Measurements from ENCODE around the gene RALGAPA1. TPM values are rescaled to one million over a fixed set of nuclear protein-coding genes. Genes with fewer than 3 reads are reported as not detected.

The RALGAPA1 gene
- total and polyA plus RNA-seq, 2 of the 13 experiments (the other 11 are each of a cell fraction or from before 2014, with no cell fraction given), result 65.0 to 89.2 TPM

DNA sequence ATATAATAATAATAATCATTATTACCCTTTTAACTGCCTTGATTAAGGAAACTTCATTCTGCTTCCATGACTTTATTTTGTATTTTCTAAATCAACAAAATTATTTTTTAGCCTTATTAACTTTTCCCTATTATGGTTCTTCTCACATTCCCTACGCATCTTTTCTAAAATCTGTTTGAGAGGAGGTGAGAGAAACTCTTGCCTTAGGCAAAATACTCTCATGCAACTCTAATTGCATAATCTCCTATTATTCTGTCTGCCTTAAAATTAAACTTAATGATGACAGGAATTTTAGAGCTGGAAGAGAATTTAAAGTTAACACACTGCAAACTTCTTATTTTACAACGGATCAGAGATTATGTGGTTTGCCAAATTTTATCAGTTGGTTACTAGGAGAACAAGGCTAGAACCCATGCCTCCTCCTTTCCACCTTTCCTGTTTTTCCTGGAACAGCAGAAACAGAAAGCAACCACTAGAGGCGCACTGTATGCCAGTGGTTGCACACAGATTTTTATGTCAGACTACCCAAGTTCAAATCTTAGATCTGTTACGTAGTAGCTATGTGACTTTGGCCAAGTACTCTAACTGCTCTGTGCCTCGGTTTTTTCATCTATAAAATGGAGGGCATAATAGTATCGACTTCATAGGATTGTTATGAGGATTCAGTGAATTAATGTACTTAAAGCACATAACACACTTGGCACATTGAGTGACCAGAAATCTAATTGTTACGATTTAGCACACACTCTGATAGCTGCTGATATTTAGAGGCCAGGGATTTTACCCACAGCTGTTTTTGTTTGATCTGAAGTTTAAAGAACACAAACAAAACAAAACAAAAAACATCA is 12.7 kb upstream of the RALGAPA1 start (continued):
- TF ChIP-seq SNAPC5 (CRISPR knock-in tag; IDR thresholded peaks at IDR 0.05; ENCODE audit: borderline replicate concordance), result no peak
- 0 out of 2 replicates have a peak, but pooled peaks have one; percentile 37 for TF ChIP-seq TARDBP (CRISPR knock-in tag; IDR thresholded peaks at IDR 0.05)
- TF ChIP-seq ZNF713 (CRISPR knock-in tag; IDR thresholded peaks at IDR 0.05), result 0 out of 2 replicates have a peak, but pooled peaks have one; percentile 34
- TF ChIP-seq, protein P1, sequence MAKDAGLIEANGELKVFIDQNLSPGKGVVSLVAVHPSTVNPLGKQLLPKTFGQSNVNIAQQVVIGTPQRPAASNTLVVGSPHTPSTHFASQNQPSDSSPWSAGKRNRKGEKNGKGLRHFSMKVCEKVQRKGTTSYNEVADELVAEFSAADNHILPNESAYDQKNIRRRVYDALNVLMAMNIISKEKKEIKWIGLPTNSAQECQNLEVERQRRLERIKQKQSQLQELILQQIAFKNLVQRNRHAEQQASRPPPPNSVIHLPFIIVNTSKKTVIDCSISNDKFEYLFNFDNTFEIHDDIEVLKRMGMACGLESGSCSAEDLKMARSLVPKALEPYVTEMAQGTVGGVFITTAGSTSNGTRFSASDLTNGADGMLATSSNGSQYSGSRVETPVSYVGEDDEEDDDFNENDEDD (CRISPR knock-in tag; IDR thresholded peaks at IDR 0.05; ENCODE audit: borderline replicate concordance), result no peak
- TF ChIP-seq KMT2B (CRISPR knock-in tag; IDR thresholded peaks at IDR 0.05), result no peak
- no peak for TF ChIP-seq TCF7L2 (IDR thresholded peaks at IDR 0.05; ENCODE audit: low read depth, low read length)
- TF ChIP-seq ZNF724P (CRISPR knock-in tag; IDR thresholded peaks at IDR 0.05; ENCODE audit: borderline replicate concordance), result 0 out of 2 replicates have a peak, but pooled peaks have one; percentile 48
- TF ChIP-seq SOX5 (CRISPR knock-in tag; IDR thresholded peaks at IDR 0.05; ENCODE audit: borderline replicate concordance), result peak; percentile 66
- TF ChIP-seq, protein P2, sequence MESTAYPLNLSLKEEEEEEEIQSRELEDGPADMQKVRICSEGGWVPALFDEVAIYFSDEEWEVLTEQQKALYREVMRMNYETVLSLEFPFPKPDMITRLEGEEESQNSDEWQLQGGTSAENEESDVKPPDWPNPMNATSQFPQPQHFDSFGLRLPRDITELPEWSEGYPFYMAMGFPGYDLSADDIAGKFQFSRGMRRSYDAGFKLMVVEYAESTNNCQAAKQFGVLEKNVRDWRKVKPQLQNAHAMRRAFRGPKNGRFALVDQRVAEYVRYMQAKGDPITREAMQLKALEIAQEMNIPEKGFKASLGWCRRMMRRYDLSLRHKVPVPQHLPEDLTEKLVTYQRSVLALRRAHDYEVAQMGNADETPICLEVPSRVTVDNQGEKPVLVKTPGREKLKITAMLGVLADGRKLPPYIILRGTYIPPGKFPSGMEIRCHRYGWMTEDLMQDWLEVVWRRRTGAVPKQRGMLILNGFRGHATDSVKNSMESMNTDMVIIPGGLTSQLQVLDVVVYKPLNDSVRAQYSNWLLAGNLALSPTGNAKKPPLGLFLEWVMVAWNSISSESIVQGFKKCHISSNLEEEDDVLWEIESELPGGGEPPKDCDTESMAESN (CRISPR knock-in tag; conservative IDR thresholded peaks at IDR 0.05), result peak; percentile 51; the same call in 1 of the 2 replicates
- TF ChIP-seq, protein P3, sequence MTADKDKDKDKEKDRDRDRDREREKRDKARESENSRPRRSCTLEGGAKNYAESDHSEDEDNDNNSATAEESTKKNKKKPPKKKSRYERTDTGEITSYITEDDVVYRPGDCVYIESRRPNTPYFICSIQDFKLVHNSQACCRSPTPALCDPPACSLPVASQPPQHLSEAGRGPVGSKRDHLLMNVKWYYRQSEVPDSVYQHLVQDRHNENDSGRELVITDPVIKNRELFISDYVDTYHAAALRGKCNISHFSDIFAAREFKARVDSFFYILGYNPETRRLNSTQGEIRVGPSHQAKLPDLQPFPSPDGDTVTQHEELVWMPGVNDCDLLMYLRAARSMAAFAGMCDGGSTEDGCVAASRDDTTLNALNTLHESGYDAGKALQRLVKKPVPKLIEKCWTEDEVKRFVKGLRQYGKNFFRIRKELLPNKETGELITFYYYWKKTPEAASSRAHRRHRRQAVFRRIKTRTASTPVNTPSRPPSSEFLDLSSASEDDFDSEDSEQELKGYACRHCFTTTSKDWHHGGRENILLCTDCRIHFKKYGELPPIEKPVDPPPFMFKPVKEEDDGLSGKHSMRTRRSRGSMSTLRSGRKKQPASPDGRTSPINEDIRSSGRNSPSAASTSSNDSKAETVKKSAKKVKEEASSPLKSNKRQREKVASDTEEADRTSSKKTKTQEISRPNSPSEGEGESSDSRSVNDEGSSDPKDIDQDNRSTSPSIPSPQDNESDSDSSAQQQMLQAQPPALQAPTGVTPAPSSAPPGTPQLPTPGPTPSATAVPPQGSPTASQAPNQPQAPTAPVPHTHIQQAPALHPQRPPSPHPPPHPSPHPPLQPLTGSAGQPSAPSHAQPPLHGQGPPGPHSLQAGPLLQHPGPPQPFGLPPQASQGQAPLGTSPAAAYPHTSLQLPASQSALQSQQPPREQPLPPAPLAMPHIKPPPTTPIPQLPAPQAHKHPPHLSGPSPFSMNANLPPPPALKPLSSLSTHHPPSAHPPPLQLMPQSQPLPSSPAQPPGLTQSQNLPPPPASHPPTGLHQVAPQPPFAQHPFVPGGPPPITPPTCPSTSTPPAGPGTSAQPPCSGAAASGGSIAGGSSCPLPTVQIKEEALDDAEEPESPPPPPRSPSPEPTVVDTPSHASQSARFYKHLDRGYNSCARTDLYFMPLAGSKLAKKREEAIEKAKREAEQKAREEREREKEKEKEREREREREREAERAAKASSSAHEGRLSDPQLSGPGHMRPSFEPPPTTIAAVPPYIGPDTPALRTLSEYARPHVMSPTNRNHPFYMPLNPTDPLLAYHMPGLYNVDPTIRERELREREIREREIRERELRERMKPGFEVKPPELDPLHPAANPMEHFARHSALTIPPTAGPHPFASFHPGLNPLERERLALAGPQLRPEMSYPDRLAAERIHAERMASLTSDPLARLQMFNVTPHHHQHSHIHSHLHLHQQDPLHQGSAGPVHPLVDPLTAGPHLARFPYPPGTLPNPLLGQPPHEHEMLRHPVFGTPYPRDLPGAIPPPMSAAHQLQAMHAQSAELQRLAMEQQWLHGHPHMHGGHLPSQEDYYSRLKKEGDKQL (CRISPR knock-in tag; IDR thresholded peaks at IDR 0.05; ENCODE audit: low read depth), result 0 out of 2 replicates have a peak, but pooled peaks have one; percentile 20
- no peak for TF ChIP-seq THAP9 (CRISPR knock-in tag; IDR thresholded peaks at IDR 0.05; ENCODE audit: borderline replicate concordance)
- peak; percentile 24; the same call in 1 of the 2 replicates for TF ChIP-seq KDM6A (CRISPR knock-in tag; IDR thresholded peaks at IDR 0.05; ENCODE audit: low read depth)
- no peak for TF ChIP-seq ZNF761 (CRISPR knock-in tag; conservative IDR thresholded peaks at IDR 0.05)
- TF ChIP-seq PPARG (CRISPR knock-in tag; conservative IDR thresholded peaks at IDR 0.05), result no peak
- TF ChIP-seq NFKB2 (CRISPR knock-in tag; IDR thresholded peaks at IDR 0.05; ENCODE audit: borderline replicate concordance), result no peak
